SK-MEL-5 (cell line): ENCODE measurements around the gene MYL5. TPM values are rescaled to one million over a fixed set of nuclear protein-coding genes. Genes with fewer than 3 reads are reported as not detected.
A peak's percentile ranks its signal among the peaks of the same experiment; 100 is the strongest.

Experiments
- DNase-seq: peaks from one replicate; pipeline ENCODE4 v3.0.0-alpha.2; 2016; ENCODE audit warnings: low read depth, low spot score
- in situ Hi-C: cut with HindIII; loops from 2 replicates; pipeline ENCODE4 v1.10.0; 2016; ENCODE audit warnings: low sequenced_read_pairs, high pct_unique_total_duplicates, low pct_unique_long_range_greater_than_20kb
- total RNA-seq: library from RNA; depleted of rRNA; stranded (reverse); fragments of >200 nt; shearing (Covaris generic); gene quantifications from 2 replicates; pipeline ENCODE4 v1.2.3, GENCODE V29; 2014

The MYL5 gene
- total RNA-seq, 1 experiment from 2014 or later = 2.7 TPM

GRCh38 chr4:679104-679481 is 4.8 kb downstream of the MYL5 start:
- DNase-seq = no peak
- in situ Hi-C loops = no loop called here

- DNase-seq = no peak
- in situ Hi-C loops = no loop called here
Observed at GRCh38 chr4:679629-680028, 5.3 kb downstream of the MYL5 start.

- in situ Hi-C loops = no loop called here
- no peak for DNase-seq
Observed at GRCh38 chr4:680091-680490, 5.7 kb downstream of the MYL5 start.

- no peak for DNase-seq
- in situ Hi-C loops = no loop called here
Observed at GRCh38 chr4:680551-680927, 6.2 kb downstream of the MYL5 start.

GRCh38 chr4:680928-681645 is 6.7 kb downstream of the MYL5 start:
- in situ Hi-C loops = no loop called here
- DNase-seq = peak; percentile 38

GRCh38 chr4:681736-682451 is 7.6 kb downstream of the MYL5 start:
- in situ Hi-C loops = no loop called here
- DNase-seq = no peak

GRCh38 chr4:682490-683172 is 8.3 kb downstream of the MYL5 start:
- in situ Hi-C loops = no loop called here

GRCh38 chr4:683247-683897 is 9.0 kb downstream of the MYL5 start:
- in situ Hi-C loops = no loop called here
- DNase-seq = no peak

More at GRCh38 chr4:682490-683172, 8.3 kb downstream of the MYL5 start:
- no peak for DNase-seq

GRCh38 chr4:683982-684622 is 9.8 kb downstream of the MYL5 start:
- peak; percentile 54 for DNase-seq
- in situ Hi-C loops = no loop called here

- DNase-seq = no peak
- in situ Hi-C loops = no loop called here
Observed at GRCh38 chr4:684623-685327, 10.4 kb downstream of the MYL5 start.

GRCh38 chr4:685679-686412 is 11.5 kb downstream of the MYL5 start:
- in situ Hi-C loops = no loop called here

GRCh38 chr4:686413-687040 is 12.2 kb downstream of the MYL5 start:
- DNase-seq = no peak
- in situ Hi-C loops = no loop called here

More at GRCh38 chr4:685679-686412, 11.5 kb downstream of the MYL5 start:
- no peak for DNase-seq

GRCh38 chr4:687048-687970 is 13.0 kb downstream of the MYL5 start:
- in situ Hi-C loops = no loop called here

GRCh38 chr4:687971-688853 is 13.9 kb downstream of the MYL5 start:
- DNase-seq = no peak
- in situ Hi-C loops = no loop called here

More at GRCh38 chr4:687048-687970, 13.0 kb downstream of the MYL5 start:
- no peak for DNase-seq
